Prostate gland (tissue), 2 donors: ENCODE data around the gene TAS2R41.

ENCODE experiments used
- CTCF ChIP-seq, 4 experiments: fragments of 200-600 bp in 2 of 4; fragments of 450-650 bp in 2 of 4; sonication (generic) in 2 of 4; IDR thresholded peaks; 1 replicate in 3 of 4; 2 replicates in 1 of 4; pipeline ENCODE4 v1.5.1; 2016 to 2019; ENCODE audit warnings: antibody characterized with exemption in 4 of 4, mild to moderate bottlenecking in 2 of 4, moderate library complexity in 2 of 4
- POLR2A ChIP-seq: fragments of 450-650 bp; IDR thresholded peaks from one replicate; pipeline ENCODE4 v1.6.1; 2016; ENCODE audit warnings: antibody characterized with exemption, mild to moderate bottlenecking
- POLR2AphosphoS5 ChIP-seq: sonication (generic); formaldehyde crosslinking; IDR thresholded peaks from one replicate; pipeline ENCODE4 v1.6.1; 2017; ENCODE audit warnings: antibody characterized with exemption

- TF ChIP-seq CTCF (IDR thresholded peaks at IDR 0.05) = no peak
- TF ChIP-seq POLR2AphosphoS5 = no peak
- TF ChIP-seq POLR2A = no peak
These were observed 30.2 kb upstream of the TAS2R41 start for GRCh38 chr7:143447466-143447865.
